GM10266 (cell line): ENCODE measurements around the gene DNAI1.

ENCODE experiments used
- DNase-seq: peaks from one replicate; pipeline ENCODE4 v3.0.0; 2012; ENCODE audit errors: extremely low spot score
- CTCF ChIP-seq: IDR thresholded peaks from 2 replicates; pipeline ENCODE4 v1.5.1; 2012; ENCODE audit warnings: mild to moderate bottlenecking, low read depth; ENCODE audit not compliant: control insufficient read depth, insufficient read depth; ENCODE audit errors: missing control alignments

Gene DNAI1

GRCh38 chr9:34570376-34570775 is 111.8 kb downstream of the DNAI1 start:
- no peak for DNase-seq
- no peak for TF ChIP-seq CTCF
